Measurements from ENCODE around the gene GALR2.
A peak's percentile ranks its signal among the peaks of the same experiment; 100 is the strongest.

GALR2 gene

GRCh38 chr17:76103274-76104139 is 28.9 kb downstream of the GALR2 start, which contains the start of gene EXOC7:
TSS of gene EXOC7 (minus strand) at chr17:76103787. CDS start at chr17:76103692, 95 bp downstream.
- DNase-seq (ENCODE audit: low read depth in 2 of 2), result peak; percentile 93
- H3K4me3 ChIP-seq (replicated peaks in 1 of 2; ENCODE audit: low read depth in 2 of 2, low read length in 2 of 2), result peak within 1 kb of the TSS; percentile 73 to 83
- TF ChIP-seq CTCF (IDR thresholded peaks at IDR 0.05; ENCODE audit: low read depth, low read length), result no peak

GRCh38 chr17:76104140-76104895 is 29.7 kb downstream of the GALR2 start:
- no peak for DNase-seq (ENCODE audit: low read depth in 2 of 2)
- no peak for TF ChIP-seq CTCF (IDR thresholded peaks at IDR 0.05; ENCODE audit: low read depth, low read length)
- H3K4me3 ChIP-seq (replicated peaks in 1 of 2; ENCODE audit: low read depth in 2 of 2, low read length in 2 of 2), result peak overlapping the region; percentile 73 to 83

- no peak for DNase-seq (ENCODE audit: low read depth in 2 of 2)
- no peak for TF ChIP-seq CTCF (IDR thresholded peaks at IDR 0.05; ENCODE audit: low read depth, low read length)
- H3K4me3 ChIP-seq (replicated peaks in 1 of 2; ENCODE audit: low read depth in 2 of 2, low read length in 2 of 2), result no peak overlapping the region
Observed at GRCh38 chr17:76104896-76105231, 30.3 kb downstream of the GALR2 start.

- no peak for DNase-seq (ENCODE audit: low read depth in 2 of 2)
- H3K4me3 ChIP-seq (replicated peaks in 1 of 2; ENCODE audit: low read depth in 2 of 2, low read length in 2 of 2), result no peak overlapping the region
- TF ChIP-seq CTCF (IDR thresholded peaks at IDR 0.05; ENCODE audit: low read depth, low read length), result no peak
Observed at GRCh38 chr17:76106703-76107102, 32.1 kb downstream of the GALR2 start.

GRCh38 chr17:76107509-76107908 is 32.9 kb downstream of the GALR2 start:
- H3K4me3 ChIP-seq (replicated peaks in 1 of 2; ENCODE audit: low read depth in 2 of 2, low read length in 2 of 2), result no peak overlapping the region
- peak; percentile 14 to 16 for DNase-seq (ENCODE audit: low read depth in 2 of 2)
- peak; percentile 23 for TF ChIP-seq CTCF (IDR thresholded peaks at IDR 0.05; ENCODE audit: low read depth, low read length)

GRCh38 chr17:76111956-76112355 is 37.4 kb downstream of the GALR2 start:
- no peak for TF ChIP-seq CTCF (IDR thresholded peaks at IDR 0.05; ENCODE audit: low read depth, low read length)
- DNase-seq (ENCODE audit: low read depth in 2 of 2), result no peak
- no peak overlapping the region for H3K4me3 ChIP-seq (replicated peaks in 1 of 2; ENCODE audit: low read depth in 2 of 2, low read length in 2 of 2)
